GM23338 (cell line): ENCODE measurements around the gene EREG. TPM values are rescaled to one million over a fixed set of nuclear protein-coding genes. Genes with fewer than 3 reads are reported as not detected.

Source experiments
- ATAC-seq: fragments of 200-7000 bp; cut with Tn5 transposase; 3 replicates; pipeline ENCODE4 v1.9.1; 2020
- DNase-seq: peaks from one replicate; pipeline ENCODE4 v3.0.0-alpha.2; 2015; ENCODE audit warnings: low spot score
- H2AFZ ChIP-seq: fragments of 200-600 bp; sonication (generic); 2 replicates; pipeline ENCODE4 v1.8.0; 2016; ENCODE audit warnings: antibody characterized with exemption, mild to moderate bottlenecking, moderate library complexity
- H3F3A ChIP-seq: fragments of 200-600 bp; sonication (generic); replicated peaks from 2 replicates; pipeline ENCODE4 v1.8.0; 2017; ENCODE audit warnings: antibody characterized with exemption, mixed run types, low read depth
- H3K27ac ChIP-seq: fragments of 200-600 bp; sonication (generic); 2 replicates; pipeline ENCODE4 v1.6.1; 2016; ENCODE audit warnings: low read depth
- H3K27me3 ChIP-seq: fragments of 200-600 bp; sonication (generic); 2 replicates; pipeline ENCODE4 v1.8.0; 2016; ENCODE audit warnings: mild to moderate bottlenecking, mixed run types, moderate library complexity; ENCODE audit not compliant: insufficient read depth
- H3K36me3 ChIP-seq: fragments of 200-600 bp; sonication (generic); 2 replicates; pipeline ENCODE4 v1.8.0; 2016; ENCODE audit warnings: mild to moderate bottlenecking; ENCODE audit not compliant: insufficient read depth
- H3K4me1 ChIP-seq: fragments of 200-600 bp; sonication (generic); 2 replicates; pipeline ENCODE4 v1.8.0; 2016; ENCODE audit warnings: mild to moderate bottlenecking, moderate library complexity; ENCODE audit not compliant: insufficient read depth
- H3K4me2 ChIP-seq: fragments of 200-600 bp; sonication (generic); 2 replicates; pipeline ENCODE4 v1.7.1; 2017; ENCODE audit warnings: mixed run types
- H3K4me3 ChIP-seq: fragments of 200-600 bp; sonication (generic); 2 replicates; pipeline ENCODE4 v1.6.1; 2016; ENCODE audit warnings: mixed run types
- H3K79me2 ChIP-seq: fragments of 200-600 bp; sonication (generic); replicated peaks from 2 replicates; pipeline ENCODE4 v1.8.0; 2017; ENCODE audit warnings: mild to moderate bottlenecking; ENCODE audit not compliant: insufficient read depth
- H3K9me2 ChIP-seq: fragments of 200-600 bp; sonication (generic); 2 replicates; pipeline ENCODE4 v1.8.0; 2017; ENCODE audit not compliant: insufficient read depth
- H4K20me1 ChIP-seq: fragments of 200-600 bp; sonication (generic); replicated peaks from 2 replicates; pipeline ENCODE4 v1.8.0; 2017; ENCODE audit warnings: mild to moderate bottlenecking; ENCODE audit not compliant: insufficient read depth
- H3K27ac Mint-ChIP-seq: 2 replicates; pipeline ENCODE4 v1.8.0; 2020; ENCODE audit warnings: inconsistent platforms, mild to moderate bottlenecking, moderate library complexity, mixed read lengths
- H3K27me3 Mint-ChIP-seq: 3 replicates; pipeline ENCODE4 v1.8.0; 2022; ENCODE audit warnings: low read depth, mild to moderate bottlenecking, moderate library complexity, mixed read lengths, inconsistent platforms; ENCODE audit not compliant: insufficient read depth, poor library complexity
- H3K36me3 Mint-ChIP-seq: 3 replicates; pipeline ENCODE4 v1.8.0; 2021; ENCODE audit warnings: low read depth, mild to moderate bottlenecking, inconsistent platforms, moderate library complexity, mixed read lengths
- H3K4me1 Mint-ChIP-seq: 3 replicates; pipeline ENCODE4 v1.8.0; 2020; ENCODE audit warnings: mild to moderate bottlenecking, inconsistent platforms, mixed read lengths
- H3K4me3 Mint-ChIP-seq: 3 replicates; pipeline ENCODE4 v1.8.0; 2021; ENCODE audit warnings: moderate library complexity, mild to moderate bottlenecking, inconsistent platforms, mixed read lengths
- H3K9me3 Mint-ChIP-seq: 3 replicates; pipeline ENCODE4 v1.8.0; 2020; ENCODE audit warnings: moderate library complexity, mild to moderate bottlenecking, inconsistent platforms, mixed read lengths
- CTCF ChIP-seq, 2 experiments: fragments of 200-600 bp in 1 of 2; sonication (generic) in 1 of 2; conservative IDR thresholded peaks; 2 replicates each; pipeline versions ENCODE4 v1.5.1 to v1.6.1; 2016 to 2017; ENCODE audit warnings: antibody characterized with exemption in 2 of 2, low read depth in 2 of 2, mild to moderate bottlenecking in 2 of 2, moderate library complexity in 1 of 2
- ETS1 ChIP-seq: IDR thresholded peaks from 2 replicates; pipeline ENCODE4 v1.6.1; 2016; ENCODE audit warnings: antibody characterized with exemption
- EZH2 ChIP-seq: fragments of 200-600 bp; sonication (generic); IDR thresholded peaks from one replicate; pipeline ENCODE4 v1.8.0; 2017; ENCODE audit warnings: antibody characterized with exemption, mild to moderate bottlenecking, low read depth; ENCODE audit not compliant: unreplicated experiment
- EZH2phosphoT487 ChIP-seq: fragments of 200-600 bp; sonication (generic); IDR thresholded peaks from one replicate; pipeline ENCODE4 v1.8.1; 2018; ENCODE audit warnings: antibody characterized with exemption; ENCODE audit not compliant: unreplicated experiment
- JUNB ChIP-seq: IDR thresholded peaks from one replicate; pipeline ENCODE4 v1.6.1; 2016; ENCODE audit warnings: antibody characterized with exemption; ENCODE audit not compliant: unreplicated experiment
- NANOG ChIP-seq: IDR thresholded peaks from 2 replicates; pipeline ENCODE4 v1.6.1; 2016; ENCODE audit warnings: antibody characterized with exemption, borderline replicate concordance
- POLR2AphosphoS5 ChIP-seq: IDR thresholded peaks from 2 replicates; pipeline ENCODE4 v1.6.1; 2016; ENCODE audit warnings: antibody characterized with exemption, low read depth
- STAT1 ChIP-seq: IDR thresholded peaks from one replicate; pipeline ENCODE4 v1.6.1; 2016; ENCODE audit warnings: antibody characterized with exemption; ENCODE audit not compliant: unreplicated experiment
- ZNF114 ChIP-seq: fragments of 250-450 bp; sonication (Bioruptor Pico); IDR thresholded peaks from 2 replicates; pipeline ENCODE4 v1.5.0; 2020; ENCODE audit warnings: mild to moderate bottlenecking, moderate library complexity
- ZNF331 ChIP-seq: fragments of 250-450 bp; sonication (Bioruptor Pico); IDR thresholded peaks from 2 replicates; pipeline ENCODE4 v1.5.0; 2020; ENCODE audit warnings: low read depth, mild to moderate bottlenecking, moderate library complexity
- ZNF462 ChIP-seq: fragments of 250-450 bp; sonication (Bioruptor Pico); IDR thresholded peaks from 2 replicates; pipeline ENCODE4 v1.5.0; 2020; ENCODE audit warnings: mild to moderate bottlenecking, moderate library complexity
- polyA plus RNA-seq: library from polyadenylated mRNA; unstranded; fragments of >200 nt; fragmentation: Nextera tagmentation; extraction: Ambion mirVana; gene quantifications from 2 replicates; pipeline ENCODE4 v1.2.1, GENCODE V29; 2016
- total RNA-seq: library from RNA; depleted of rRNA; stranded (reverse); fragments of >200 nt; shearing (Covaris generic); gene quantifications from 2 replicates; pipeline ENCODE4 v1.2.3, GENCODE V29; 2014

Gene EREG
- total and polyA plus RNA-seq, 2 experiments from 2014 or later, result not detected

- TF ChIP-seq CTCF (conservative IDR thresholded peaks at IDR 0.05; ENCODE audit: low read depth in 2 of 2), result no peak
Measured at GRCh38 chr4:74395633-74396032, 30.7 kb downstream of the EREG start (continued).

- Mint-ChIP-seq H3K36me3 (no peaks in the 10 kb centered on the region; the same call in 2 of the 3 replicates), H3K27ac (no peak overlapping the region; the same call in 1 of the 2 replicates), H3K4me1 (no peaks in the 10 kb centered on the region; the same call in 2 of the 3 replicates), H3K9me3 (peaks cover 5% of the 10 kb centered on the region; the same call in 2 of the 3 replicates), H3K27me3 (peaks cover 2% of the 10 kb centered on the region), H3K4me3 (no peak overlapping the region)
- Histone ChIP-seq H2AFZ (no peak overlapping the region; the same call in 1 of the 2 replicates), H3K79me2 (no peaks in the 10 kb centered on the region), H3F3A (no peaks in the 10 kb centered on the region), H3K4me1 (no peaks in the 10 kb centered on the region), H3K36me3 (no peaks in the 10 kb centered on the region), H3K27me3 (no peaks in the 10 kb centered on the region), H3K4me2 (no peak overlapping the region), H4K20me1 (no peaks in the 10 kb centered on the region), H3K9me2 (no peaks in the 10 kb centered on the region), H3K27ac (no peak overlapping the region), H3K4me3 (no peak overlapping the region)
- ATAC-seq (no peak), DNase-seq (no peak)
- TF ChIP-seq POLR2AphosphoS5 (no peak), ZNF462 (CRISPR knock-in tag) (no peak), EZH2phosphoT487 (no peak), EZH2 (no peak), ZNF114 (no peak), NANOG (no peak), ZNF331 (CRISPR knock-in tag) (no peak), STAT1 (no peak), JUNB (no peak), CTCF (conservative IDR thresholded peaks at IDR 0.05; ENCODE audit: low read depth in 2 of 2) (no peak), ETS1 (no peak)
Measured at GRCh38 chr4:74397748-74398426, 32.9 kb downstream of the EREG start.
